ENCODE data around the gene TAGLN. TPM values are rescaled to one million over a fixed set of nuclear protein-coding genes. Genes with fewer than 3 reads are reported as not detected.

TAGLN gene
- total RNA-seq, 4 donors from 2014 or later: 899 to 4,235 (median 1,393) TPM

DNA sequence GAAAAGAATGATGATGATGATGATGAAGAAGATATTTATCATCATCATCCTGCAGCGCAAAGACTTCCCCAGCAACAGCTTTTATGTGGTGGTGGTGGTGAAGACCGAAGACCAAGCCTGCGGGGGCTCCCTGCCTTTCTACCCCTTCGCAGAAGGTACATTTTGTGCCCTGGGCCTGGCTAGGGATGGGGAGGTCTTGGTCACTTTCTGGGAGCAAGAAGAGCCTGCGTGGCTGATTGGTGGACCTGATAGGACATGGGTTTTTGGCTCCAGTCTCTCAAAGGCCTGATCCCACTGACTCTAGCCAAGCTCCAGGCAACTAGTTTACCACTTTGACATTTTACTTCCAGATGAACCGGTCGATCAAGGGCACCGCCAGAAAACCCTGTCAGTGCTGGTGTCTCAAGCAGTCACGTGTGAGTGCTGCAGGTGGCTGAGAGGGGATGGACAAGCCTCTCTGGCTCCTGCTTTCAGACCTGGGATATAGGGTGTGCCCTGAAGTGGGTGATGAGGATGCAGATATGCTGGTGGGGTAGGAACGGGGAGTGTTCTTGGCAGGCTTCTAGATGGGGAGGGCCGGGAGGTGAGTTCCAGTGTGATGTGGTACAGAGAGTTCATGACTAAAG lies 15.3 kb upstream of the TAGLN start:
- intact Hi-C loops (cut with DNase I; ENCODE audit: low total_unique reads) (loop anchor here (5.0 kb wide), 1 partner anchor 43 kb away; no protein-coding TSS in a partner anchor), in situ Hi-C loops (cut with MboI; ENCODE audit: low pct_ligation_motif_present in 1 of 4, low pct_unique_long_range_greater_than_20kb in 1 of 4, low sequenced_read_pairs in 3 of 4) (loop anchor here in 1 of 4 donors (5.0 kb wide), 1 partner anchor 43 kb away; no protein-coding TSS in a partner anchor)
- DNase-seq: no peak
- H3K9me3 ChIP-seq: no peaks in the 10 kb centered on the region
- peaks cover 12 to 42% (median 18%) of the 10 kb centered on the region in 4 donors for H3K4me1 ChIP-seq
- TF ChIP-seq POLR2A (IDR thresholded peaks at IDR 0.05) (no peak), POLR2AphosphoS5 (IDR thresholded peaks at IDR 0.05) (no peak), EP300 (IDR thresholded peaks at IDR 0.05; ENCODE audit: low read depth) (no peak)
- TF ChIP-seq, protein P1, sequence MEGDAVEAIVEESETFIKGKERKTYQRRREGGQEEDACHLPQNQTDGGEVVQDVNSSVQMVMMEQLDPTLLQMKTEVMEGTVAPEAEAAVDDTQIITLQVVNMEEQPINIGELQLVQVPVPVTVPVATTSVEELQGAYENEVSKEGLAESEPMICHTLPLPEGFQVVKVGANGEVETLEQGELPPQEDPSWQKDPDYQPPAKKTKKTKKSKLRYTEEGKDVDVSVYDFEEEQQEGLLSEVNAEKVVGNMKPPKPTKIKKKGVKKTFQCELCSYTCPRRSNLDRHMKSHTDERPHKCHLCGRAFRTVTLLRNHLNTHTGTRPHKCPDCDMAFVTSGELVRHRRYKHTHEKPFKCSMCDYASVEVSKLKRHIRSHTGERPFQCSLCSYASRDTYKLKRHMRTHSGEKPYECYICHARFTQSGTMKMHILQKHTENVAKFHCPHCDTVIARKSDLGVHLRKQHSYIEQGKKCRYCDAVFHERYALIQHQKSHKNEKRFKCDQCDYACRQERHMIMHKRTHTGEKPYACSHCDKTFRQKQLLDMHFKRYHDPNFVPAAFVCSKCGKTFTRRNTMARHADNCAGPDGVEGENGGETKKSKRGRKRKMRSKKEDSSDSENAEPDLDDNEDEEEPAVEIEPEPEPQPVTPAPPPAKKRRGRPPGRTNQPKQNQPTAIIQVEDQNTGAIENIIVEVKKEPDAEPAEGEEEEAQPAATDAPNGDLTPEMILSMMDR (IDR thresholded peaks at IDR 0.05): no peak
- H3K4me3 ChIP-seq: no peak overlapping the region
- 75 to 78% methylated on average over 6 to 11 of the region's 11 CpGs for WGBS, 2 donors (ENCODE audit: low coverage in 1 of 2)
- peak overlapping the region in 2 of 4 donors; percentile 0 to 59 for H3K27ac ChIP-seq
- H3K36me3 ChIP-seq: peaks cover 0 to 16% (median 3%) of the 10 kb centered on the region in 4 donors
- no peaks in the 10 kb centered on the region for H3K27me3 ChIP-seq

DNA sequence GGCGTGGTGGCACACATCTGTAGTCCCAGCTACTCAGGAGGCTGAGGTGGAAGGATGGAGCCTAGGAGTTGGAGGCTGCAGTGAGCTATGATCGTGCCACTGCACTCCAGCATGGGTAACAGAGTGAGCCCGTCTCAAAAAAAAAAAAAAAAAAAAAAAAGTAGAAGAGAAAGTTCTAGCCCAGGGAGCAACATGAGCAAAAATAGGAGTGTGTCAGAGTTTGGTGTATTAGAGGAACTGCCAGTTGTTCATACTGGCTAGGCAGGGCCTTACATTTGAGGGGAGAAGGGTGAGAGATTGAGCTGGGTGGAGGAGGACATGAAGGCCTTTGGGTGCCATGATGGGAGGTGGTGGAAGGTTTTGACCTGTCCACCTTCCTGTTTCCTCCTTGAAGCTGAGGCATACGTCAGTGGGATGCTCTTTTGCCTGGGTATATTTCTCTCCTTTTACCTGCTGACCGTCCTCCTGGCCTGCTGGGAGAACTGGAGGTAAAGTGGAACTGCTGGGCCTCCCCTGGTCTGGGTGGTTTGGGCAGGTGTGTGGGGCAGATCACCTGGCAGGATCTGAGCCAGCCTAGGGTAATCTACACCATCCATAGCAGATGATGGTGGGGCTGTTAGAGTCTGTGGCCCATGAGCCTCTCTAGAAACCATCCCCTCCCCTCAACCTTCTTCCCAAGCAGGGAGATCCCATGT lies 13.3 kb upstream of the TAGLN start:
- Histone ChIP-seq H3K27ac (peak overlapping the region; percentile 47 to 59 (median 52)), H3K4me1 (peaks cover 3 to 26% (median 7%) of the 10 kb centered on the region in 4 donors), H3K36me3 (peaks cover 0 to 27% (median 9%) of the 10 kb centered on the region in 4 donors), H3K27me3 (no peaks in the 10 kb centered on the region), H3K9me3 (no peaks in the 10 kb centered on the region), H3K4me3 (no peak overlapping the region)
- in situ Hi-C loops (cut with MboI; ENCODE audit: low pct_ligation_motif_present in 1 of 4, low pct_unique_long_range_greater_than_20kb in 1 of 4, low sequenced_read_pairs in 3 of 4): no loop called here
- no peak for DNase-seq
- 87 to 100% methylated on average over 1 to 5 of the region's 5 CpGs for WGBS, 2 donors (ENCODE audit: low coverage in 1 of 2)
- TF ChIP-seq, protein P1 (IDR thresholded peaks at IDR 0.05): no peak
- TF ChIP-seq POLR2A (IDR thresholded peaks at IDR 0.05) (no peak), POLR2AphosphoS5 (IDR thresholded peaks at IDR 0.05) (no peak), EP300 (IDR thresholded peaks at IDR 0.05; ENCODE audit: low read depth) (no peak)
- intact Hi-C loops (cut with DNase I; ENCODE audit: low total_unique reads): no loop called here

DNA sequence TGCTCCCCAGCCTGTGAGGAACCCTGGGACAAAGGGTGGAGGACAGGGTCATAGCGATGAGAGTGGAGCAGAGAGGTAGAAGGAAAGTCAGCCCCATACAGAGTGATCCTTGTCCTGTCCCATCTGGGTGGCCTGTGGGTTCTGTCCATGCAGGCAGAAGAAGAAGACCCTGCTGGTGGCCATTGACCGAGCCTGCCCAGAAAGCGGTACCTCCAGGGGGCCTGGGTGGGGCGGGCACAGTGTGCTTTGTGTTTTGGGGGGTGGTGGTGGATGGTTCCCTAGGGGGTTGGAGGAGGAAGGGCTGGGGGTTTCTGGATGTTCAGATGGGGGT lies 12.8 kb upstream of the TAGLN start:
- TF ChIP-seq POLR2A (IDR thresholded peaks at IDR 0.05): no peak
- no peak for TF ChIP-seq POLR2AphosphoS5 (IDR thresholded peaks at IDR 0.05)
- TF ChIP-seq EP300 (IDR thresholded peaks at IDR 0.05; ENCODE audit: low read depth): no peak
- TF ChIP-seq, protein P1 (IDR thresholded peaks at IDR 0.05): no peak

DNA sequence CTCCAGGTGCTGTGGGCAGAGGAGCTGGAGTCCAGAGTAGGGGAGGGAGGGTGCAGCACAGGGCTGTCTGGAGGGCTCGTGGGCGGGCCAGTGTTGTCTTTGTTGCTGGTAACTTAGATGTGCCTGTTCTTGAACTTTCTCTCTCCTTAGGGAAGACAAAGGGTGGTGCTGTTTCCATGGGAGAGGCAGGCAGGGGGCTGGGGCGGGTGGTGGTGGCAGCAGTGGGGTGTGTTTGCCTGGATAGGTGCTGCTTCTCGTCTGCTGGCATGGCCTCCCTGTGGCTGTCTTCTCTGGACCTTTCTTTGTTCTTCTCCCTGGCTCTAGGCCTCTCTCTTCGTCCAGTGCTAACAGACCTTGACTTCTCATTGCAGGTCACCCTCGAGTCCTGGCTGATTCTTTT lies 12.2 kb upstream of the TAGLN start:
- in situ Hi-C loops (cut with MboI; ENCODE audit: low pct_ligation_motif_present in 1 of 4, low pct_unique_long_range_greater_than_20kb in 1 of 4, low sequenced_read_pairs in 3 of 4): no loop called here

More for the DNA sequence above, 12.8 kb upstream of the TAGLN start:
- Histone ChIP-seq H3K4me1 (peaks cover 0 to 23% (median 3%) of the 10 kb centered on the region in 4 donors), H3K9me3 (no peaks in the 10 kb centered on the region), H3K36me3 (peaks cover 0 to 27% (median 9%) of the 10 kb centered on the region in 4 donors), H3K27me3 (no peaks in the 10 kb centered on the region), H3K4me3 (no peak overlapping the region), H3K27ac (peak overlapping the region; percentile 47 to 59 (median 52))
- intact Hi-C loops (cut with DNase I; ENCODE audit: low total_unique reads): no loop called here
- no peak for DNase-seq
- in situ Hi-C loops (cut with MboI; ENCODE audit: low pct_ligation_motif_present in 1 of 4, low pct_unique_long_range_greater_than_20kb in 1 of 4, low sequenced_read_pairs in 3 of 4): no loop called here
- 97% methylated on average over 4 of the region's 4 CpGs; no CpG with 5 or more reads in 1 of the 2 donors for WGBS, 2 donors (ENCODE audit: low coverage in 1 of 2)

More for the DNA sequence above, 12.2 kb upstream of the TAGLN start:
- Histone ChIP-seq H3K9me3 (no peaks in the 10 kb centered on the region), H3K27ac (peak overlapping the region in 3 of 4 donors; percentile 8 to 59 (median 48)), H3K27me3 (no peaks in the 10 kb centered on the region), H3K4me1 (peaks cover 0 to 23% (median 0%) of the 10 kb centered on the region in 4 donors), H3K4me3 (no peak overlapping the region), H3K36me3 (peaks cover 0 to 27% (median 9%) of the 10 kb centered on the region in 4 donors)
- DNase-seq: no peak
- intact Hi-C loops (cut with DNase I; ENCODE audit: low total_unique reads): no loop called here
- WGBS, 2 donors (ENCODE audit: low coverage in 1 of 2): 74 to 81% methylated on average over 4 to 6 of the region's 6 CpGs
- TF ChIP-seq POLR2AphosphoS5 (IDR thresholded peaks at IDR 0.05): no peak
